H1 (cell line): Measurements from ENCODE around the gene MAP7D1. TPM values are rescaled to one million over a fixed set of nuclear protein-coding genes. Genes with fewer than 3 reads are reported as not detected.

Source experiments
- CTCF ChIA-PET: fragments of 300-600 bp; sonication (Branson Sonifier 250); formaldehyde crosslinking; loops from one replicate; lab custom pipeline; 2021; ENCODE audit not compliant: partially characterized antibody; lab: Charles Lee
- POLR2A ChIA-PET: fragments of 300-600 bp; sonication (Branson Sonifier 250); formaldehyde crosslinking; loops from one replicate; lab custom pipeline; 2021; ENCODE audit warnings: inconsistent platforms; ENCODE audit not compliant: partially characterized antibody; lab: Charles Lee
- DNase-seq, 2 experiments: peaks; one replicate each; pipeline versions ENCODE4 v3.0.0 to v3.0.0-alpha.2; 2010 to 2022; ENCODE audit warnings: low spot score in 2 of 2, low read depth in 1 of 2, mixed read lengths in 1 of 2
- FAIRE-seq: peaks from 2 replicates; lab custom pipeline; 2011; peaks lifted over from hg19 to GRCh38; lab: Jason Lieb, UNC
- H2AFZ ChIP-seq: 2 replicates; pipeline ENCODE4 v1.8.1; 2012; ENCODE audit warnings: low read length, inconsistent platforms
- H2AK5ac ChIP-seq: 2 replicates; pipeline ENCODE4 v1.6.1; 2013; ENCODE audit warnings: low read depth, low read length
- H2BK120ac ChIP-seq: replicated peaks from 2 replicates; pipeline ENCODE3; 2013; ENCODE audit warnings: low read depth, low read length, inconsistent platforms
- H2BK12ac ChIP-seq: 2 replicates; pipeline ENCODE4 v1.6.1; 2013; ENCODE audit warnings: low read depth, low read length
- H2BK15ac ChIP-seq: 2 replicates; pipeline ENCODE4 v1.6.1; 2013; ENCODE audit warnings: low read length
- H2BK20ac ChIP-seq: 2 replicates; pipeline ENCODE4 v1.6.1; 2013; ENCODE audit warnings: low read length
- H2BK5ac ChIP-seq: 2 replicates; pipeline ENCODE4 v1.6.1; 2013; ENCODE audit warnings: low read depth, low read length
- H3K14ac ChIP-seq: 2 replicates; pipeline ENCODE4 v1.6.1; 2013; ENCODE audit warnings: inconsistent platforms; ENCODE audit not compliant: insufficient read length
- H3K18ac ChIP-seq: 2 replicates; pipeline ENCODE4 v1.6.1; 2013; ENCODE audit warnings: low read length; ENCODE audit errors: extremely low read depth
- H3K23ac ChIP-seq: 2 replicates; pipeline ENCODE4 v1.6.1; 2013; ENCODE audit warnings: inconsistent platforms; ENCODE audit not compliant: insufficient read length
- H3K23me2 ChIP-seq: 2 replicates; pipeline ENCODE4 v1.6.1; 2013; ENCODE audit warnings: low read depth, low read length
- H3K27ac ChIP-seq: 2 replicates; pipeline ENCODE4 v1.6.1; 2011; ENCODE audit warnings: low read depth, low read length, inconsistent platforms
- H3K27me3 ChIP-seq, 4 experiments: replicated peaks in 1 of 4; 1 replicate in 1 of 4; 2 replicates in 3 of 4; pipeline versions ENCODE4 v1.6.1 to v1.8.1; 2011 to 2013; ENCODE audit warnings: low read length in 3 of 4, mild to moderate bottlenecking in 3 of 4, inconsistent platforms in 2 of 4, mixed read lengths in 2 of 4, moderate library complexity in 1 of 4; ENCODE audit not compliant: control insufficient read depth in 3 of 4, insufficient read depth in 3 of 4; ENCODE audit errors: extremely low read depth in 1 of 4
- H3K36me3 ChIP-seq, 4 experiments: 2 replicates each; pipeline versions ENCODE4 v1.6.1 to v1.8.1; 2011 to 2013; ENCODE audit warnings: mild to moderate bottlenecking in 4 of 4, low read length in 3 of 4, moderate library complexity in 2 of 4, control low read depth in 1 of 4, inconsistent platforms in 1 of 4; ENCODE audit not compliant: insufficient read depth in 4 of 4, control insufficient read depth in 2 of 4
- H3K4ac ChIP-seq: replicated peaks from 2 replicates; pipeline ENCODE3; 2013; ENCODE audit warnings: low read length, low read depth, mixed read lengths, inconsistent platforms; ENCODE audit not compliant: insufficient read length
- H3K4me1 ChIP-seq, 4 experiments: replicated peaks in 1 of 4; 1 replicate in 1 of 4; 2 replicates in 3 of 4; pipeline versions ENCODE4 v1.6.1 to v1.8.1; 2011 to 2013; ENCODE audit warnings: low read length in 3 of 4, inconsistent platforms in 2 of 4, mixed read lengths in 1 of 4; ENCODE audit not compliant: insufficient read depth in 4 of 4, control insufficient read depth in 3 of 4
- H3K4me2 ChIP-seq, 2 experiments: 2 replicates each; pipeline versions ENCODE4 v1.6.1 to v1.8.1; 2011 to 2013; ENCODE audit warnings: low read depth in 2 of 2, low read length in 2 of 2, control low read depth in 1 of 2, inconsistent platforms in 1 of 2, mild to moderate bottlenecking in 1 of 2; ENCODE audit not compliant: insufficient read depth in 1 of 2
- H3K4me3 ChIP-seq, 4 experiments: fragments of 200-600, 300-600 bp in 1 of 4; sonication (generic), shearing (Covaris generic), sonication (Bioruptor Twin) in 1 of 4; 2 replicates each; pipeline versions ENCODE4 v1.5.1 to v1.8.1; 2011 to 2016; ENCODE audit warnings: low read length in 4 of 4, low read depth in 3 of 4, control low read depth in 2 of 4, inconsistent platforms in 2 of 4, mild to moderate bottlenecking in 2 of 4, mixed read lengths in 1 of 4, moderate library complexity in 1 of 4; ENCODE audit not compliant: insufficient read depth in 2 of 4; ENCODE audit errors: extremely low read depth in 1 of 4
- H3K56ac ChIP-seq: replicated peaks from 2 replicates; pipeline ENCODE3; 2013; ENCODE audit warnings: low read depth, mild to moderate bottlenecking, mixed read lengths, low read length, inconsistent platforms; ENCODE audit not compliant: insufficient read length
- H3K79me1 ChIP-seq: 2 replicates; pipeline ENCODE4 v1.6.1; 2013; ENCODE audit warnings: low read depth, low read length, control low read depth
- H3K79me2 ChIP-seq, 2 experiments: 2 replicates each; pipeline versions ENCODE4 v1.6.1 to v1.8.1; 2012 to 2013; ENCODE audit warnings: low read length in 2 of 2, mild to moderate bottlenecking in 2 of 2, inconsistent platforms in 1 of 2; ENCODE audit not compliant: insufficient read depth in 2 of 2, control insufficient read depth in 1 of 2
- H3K9ac ChIP-seq, 4 experiments: replicated peaks in 1 of 4; 1 replicate in 1 of 4; 2 replicates in 3 of 4; pipeline versions ENCODE4 v1.6.1 to v1.8.1; 2011 to 2013; ENCODE audit warnings: low read depth in 3 of 4, low read length in 3 of 4, control low read depth in 2 of 4, mild to moderate bottlenecking in 2 of 4, moderate library complexity in 2 of 4, inconsistent platforms in 1 of 4; ENCODE audit errors: extremely low read depth in 1 of 4
- H3K9me3 ChIP-seq, 2 experiments: 2 replicates each; pipeline versions ENCODE4 v1.6.1 to v1.8.1; 2012 to 2013; ENCODE audit warnings: mild to moderate bottlenecking in 2 of 2, moderate library complexity in 2 of 2, control low read depth in 1 of 2, inconsistent platforms in 1 of 2, low read depth in 1 of 2, low read length in 1 of 2, mixed read lengths in 1 of 2; ENCODE audit not compliant: insufficient read depth in 2 of 2
- H4K20me1 ChIP-seq, 2 experiments: replicated peaks in 1 of 2; 2 replicates each; pipeline versions ENCODE3 to v1.8.1; 2011 to 2013; ENCODE audit warnings: inconsistent platforms in 2 of 2, low read length in 2 of 2, mild to moderate bottlenecking in 1 of 2; ENCODE audit not compliant: insufficient read depth in 2 of 2, control insufficient read depth in 1 of 2
- H4K5ac ChIP-seq: 2 replicates; pipeline ENCODE4 v1.6.1; 2013; ENCODE audit warnings: low read length, low read depth, mixed read lengths, inconsistent platforms; ENCODE audit not compliant: insufficient read length
- H4K8ac ChIP-seq: 2 replicates; pipeline ENCODE4 v1.8.0; 2013; ENCODE audit warnings: mild to moderate bottlenecking, moderate library complexity, low read length, inconsistent platforms; ENCODE audit not compliant: insufficient read depth; ENCODE audit errors: extremely low read depth
- H4K91ac ChIP-seq: replicated peaks from 2 replicates; pipeline ENCODE3; 2013; ENCODE audit warnings: low read length, mixed read lengths, inconsistent platforms; ENCODE audit not compliant: insufficient read length
- BCL11A ChIP-seq, 2 experiments: IDR thresholded peaks; one replicate each; pipeline ENCODE4 v1.6.1; 2011; ENCODE audit warnings: low read depth in 2 of 2, low read length in 2 of 2, mild to moderate bottlenecking in 2 of 2
- CHD1 ChIP-seq: IDR thresholded peaks from 2 replicates; pipeline ENCODE4 v1.6.1; 2012; ENCODE audit warnings: low read depth, low read length, improper control_type of control experiment
- CTBP2 ChIP-seq: IDR thresholded peaks from 2 replicates; pipeline ENCODE4 v1.7.0; 2011; ENCODE audit warnings: borderline replicate concordance, mild to moderate bottlenecking, moderate library complexity, mixed read lengths, low read length; ENCODE audit not compliant: insufficient read depth, insufficient read length
- EP300 ChIP-seq, 2 experiments: IDR thresholded peaks; 1 replicate in 1 of 2; 2 replicates in 1 of 2; pipeline ENCODE4 v1.6.1; 2011 to 2012; ENCODE audit warnings: low read depth in 2 of 2, low read length in 2 of 2, mild to moderate bottlenecking in 2 of 2, borderline replicate concordance in 1 of 2, inconsistent platforms in 1 of 2, moderate library complexity in 1 of 2
- JUND ChIP-seq: IDR thresholded peaks from 2 replicates; pipeline ENCODE4 v1.6.1; 2011; ENCODE audit warnings: mild to moderate bottlenecking, improper control_type of control experiment, low read length
- KDM4A ChIP-seq: IDR thresholded peaks from one replicate; pipeline ENCODE4 v1.7.1; 2012; ENCODE audit warnings: low read depth, mild to moderate bottlenecking, moderate library complexity, low read length, inconsistent platforms; ENCODE audit not compliant: severe bottlenecking
- POLR2A ChIP-seq, 2 experiments: IDR thresholded peaks; 1 replicate in 1 of 2; 2 replicates in 1 of 2; pipeline ENCODE4 v1.6.1; 2011; ENCODE audit warnings: low read depth in 2 of 2, low read length in 2 of 2, mild to moderate bottlenecking in 2 of 2; ENCODE audit errors: control extremely low read depth in 1 of 2
- RNF2 ChIP-seq: fragments of 200-900, 300-1000 bp; sonication (generic); IDR thresholded peaks from 2 replicates; pipeline ENCODE4 v1.7.1; 2016; ENCODE audit warnings: borderline replicate concordance, low read depth, mild to moderate bottlenecking, antibody characterized with exemption, low read length; ENCODE audit not compliant: poor library complexity, severe bottlenecking; ENCODE audit errors: missing control alignments
- RXRA ChIP-seq: IDR thresholded peaks from 2 replicates; pipeline ENCODE4 v1.6.1; 2011; ENCODE audit warnings: low read depth, mild to moderate bottlenecking, low read length, moderate library complexity; ENCODE audit not compliant: insufficient read depth
- SP4 ChIP-seq: IDR thresholded peaks from 2 replicates; pipeline ENCODE4 v1.6.1; 2012; ENCODE audit warnings: low read length, inconsistent platforms
- SRF ChIP-seq: IDR thresholded peaks from 2 replicates; pipeline ENCODE4 v1.6.1; 2011; ENCODE audit warnings: mild to moderate bottlenecking, low read depth, low read length, moderate library complexity
- SUZ12 ChIP-seq: fragments of 200-600 bp; sonication (generic); IDR thresholded peaks from 2 replicates; pipeline ENCODE4 v1.6.1; 2012; ENCODE audit warnings: mild to moderate bottlenecking, inconsistent platforms, low read length, moderate library complexity, mixed read lengths
- TCF12 ChIP-seq: IDR thresholded peaks from 2 replicates; pipeline ENCODE4 v1.6.1; 2011; ENCODE audit warnings: low read depth, mild to moderate bottlenecking, low read length
- WGBS, 2 experiments: shearing (Covaris generic) in 1 of 2; methylation state at CpG; one replicate each; pipeline versions ENCODE4 v1.1.6 to v1.1.7; 2013 to 2015; ENCODE audit warnings: low lambda C conversion rate in 2 of 2, mixed read lengths in 2 of 2, inconsistent platforms in 1 of 2, low coverage in 1 of 2, missing lambda C conversion rate in 1 of 2; ENCODE audit not compliant: insufficient replicate concordance in 2 of 2, insufficient coverage in 1 of 2, insufficient read length in 1 of 2; ENCODE audit errors: extremely low coverage in 1 of 2, missing lambda C conversion rate in 1 of 2; 5-methylcytosine and 5-hydroxymethylcytosine counted together
- polyA plus RNA-seq, 7 experiments: library from polyadenylated mRNA; depleted of rRNA in 3 of 7; stranded (reverse) in 5 of 7; unstranded in 2 of 7; fragments of >200 nt in 5 of 7; fragments of 200-250 nt in 2 of 7; gene quantifications; 1 replicate in 5 of 7; 2 replicates in 1 of 7; 4 replicates in 1 of 7; pipeline versions ENCODE4 v1.2.1 to v1.2.3, GENCODE V29; 2011 to 2013; ENCODE audit warnings: missing spikeins in 2 of 7, mixed read lengths in 2 of 7
- total RNA-seq: library from RNA; stranded (reverse); fragmentation: NEBNext Ultra II Directional; extraction: Animal tissue kit (Norgen Biotek cat#: 25700); gene quantifications from 2 replicates; pipeline ENCODE4 v1.2.1, GENCODE V29; 2021

Gene MAP7D1
- total and polyA plus RNA-seq, 2 of the 8 experiments (the other 6 are each of a cell fraction or from before 2014, with no cell fraction given), result 18.2 to 52.4 TPM

DNA sequence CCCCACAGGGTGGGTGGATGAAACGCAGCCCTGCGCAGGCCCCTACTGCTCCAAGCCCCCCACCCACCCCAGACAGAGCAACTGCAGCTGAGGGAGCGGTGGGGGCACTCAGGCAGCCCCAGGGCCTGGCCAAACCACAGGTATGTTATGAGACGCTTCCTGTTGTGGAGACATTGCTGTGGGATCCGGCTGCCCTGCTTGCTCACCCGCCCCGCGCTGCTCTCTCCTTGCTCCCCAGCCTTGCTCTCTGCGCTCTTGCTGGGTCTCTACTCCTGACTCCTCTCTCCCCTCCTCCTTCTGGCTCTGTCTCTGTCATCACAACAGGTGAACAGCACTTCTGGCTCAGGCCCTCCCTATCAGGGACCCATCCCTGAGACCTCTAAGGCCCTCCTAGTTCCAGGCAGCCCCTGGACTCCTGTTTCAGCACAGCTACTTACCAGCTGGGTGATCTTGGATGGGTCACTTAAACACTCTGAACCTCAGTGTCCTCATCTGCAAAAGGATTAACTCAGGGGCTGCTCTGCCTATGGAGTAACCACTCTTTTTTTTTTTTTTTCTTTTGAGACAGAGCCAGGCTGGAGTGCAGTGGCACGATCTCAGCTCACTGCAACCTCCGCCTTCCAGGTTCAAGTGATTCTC, 46.8 kb upstream of the MAP7D1 start:
- H3K23me2 ChIP-seq, result no peaks in the 10 kb centered on the region
- no peaks in the 10 kb centered on the region for H3K36me3 ChIP-seq
- no peak for FAIRE-seq
- no peaks in the 10 kb centered on the region for H3K27me3 ChIP-seq
- H3K14ac ChIP-seq, result no peak overlapping the region
- no peak overlapping the region for H3K23ac ChIP-seq
- no peak overlapping the region for H3K4me2 ChIP-seq
- H2BK20ac ChIP-seq, result no peak overlapping the region
- no peak overlapping the region for H2BK120ac ChIP-seq
- 88% methylated on average over 11 of the region's 11 CpGs; no CpG with 5 or more reads in 1 of the 2 experiments for WGBS, 2 experiments
- no peak for DNase-seq
- no peaks in the 10 kb centered on the region for H3K79me2 ChIP-seq
- H2BK12ac ChIP-seq, result no peak overlapping the region
- H4K8ac ChIP-seq, result no peak overlapping the region
- H2BK15ac ChIP-seq, result no peak overlapping the region
- H2BK5ac ChIP-seq, result no peak overlapping the region
- CTCF ChIA-PET, result interaction anchor here (1.8 to 32.6 kb wide), 4 partner anchors 9 to 79 kb away, joined by 7 to 738 read pairs (median 41); no protein-coding TSS in a partner anchor
- no peaks in the 10 kb centered on the region for H3K9me3 ChIP-seq
- no peak overlapping the region for H3K18ac ChIP-seq
- POLR2A ChIA-PET, result interaction anchor here (0.7 kb wide), 1 partner anchor 70 kb away, joined by 3 read pairs; no protein-coding TSS in a partner anchor
- H3K9ac ChIP-seq, result no peak overlapping the region
- H4K5ac ChIP-seq, result no peak overlapping the region
- no peak overlapping the region for H3K56ac ChIP-seq
- H2AFZ ChIP-seq, result no peak overlapping the region
- no peak overlapping the region for H2AK5ac ChIP-seq
- H3K4me3 ChIP-seq, result no peak overlapping the region
- no peaks in the 10 kb centered on the region for H4K20me1 ChIP-seq
- H3K27ac ChIP-seq, result no peak overlapping the region
- no peaks in the 10 kb centered on the region for H3K4me1 ChIP-seq
- H4K91ac ChIP-seq, result no peak overlapping the region
- no peak overlapping the region for H3K4ac ChIP-seq
- H3K79me1 ChIP-seq, result no peaks in the 10 kb centered on the region
- TF ChIP-seq RNF2 (no peak), SP4 (no peak), CHD1 (no peak), SUZ12 (no peak), POLR2A (IDR thresholded peaks at IDR 0.05; ENCODE audit: control extremely low read depth in 1 of 2, low read depth in 2 of 2, low read length in 2 of 2) (no peak), TCF12 (no peak), EP300 (IDR thresholded peaks at IDR 0.05; ENCODE audit: borderline replicate concordance in 1 of 2, low read depth in 2 of 2, low read length in 2 of 2) (no peak), BCL11A (IDR thresholded peaks at IDR 0.05; ENCODE audit: low read depth in 2 of 2, low read length in 2 of 2) (no peak), SRF (no peak), KDM4A (no peak), CTBP2 (no peak), RXRA (no peak), JUND (no peak)
